GM12878 (cell line): Measurements from ENCODE around the gene MLN. TPM values are rescaled to one million over a fixed set of nuclear protein-coding genes. Genes with fewer than 3 reads are reported as not detected.

Experiments
- ATAC-seq: fragments of 200-7000 bp; cut with Tn5 transposase; 3 replicates; pipeline ENCODE4 v1.9.1; 2020; ENCODE audit warnings: mild to moderate bottlenecking, moderate library complexity
- BruUV-seq: library from RNA; stranded (reverse); fragments of 400-500 nt; replicated peaks from 2 replicates; lab custom pipeline; 2021; lab: Mats Ljungman, UMichigan
- CTCF ChIA-PET: fragments of 300-600 bp; sonication (Branson Sonifier 250); formaldehyde crosslinking; extraction: SDS; loops from one replicate; lab custom pipeline; 2021; ENCODE audit warnings: inconsistent platforms; lab: Yijun Ruan, JAX
- POLR2A ChIA-PET: fragments of 350-600 bp; formaldehyde crosslinking; extraction: SDS; loops from one replicate; lab custom pipeline; 2021; ENCODE audit warnings: inconsistent platforms; lab: Charles Lee
- RAD21 ChIA-PET: fragments of 300-600 bp; sonication (Branson Sonifier 250); formaldehyde crosslinking; loops from one replicate; lab custom pipeline; 2023; ENCODE audit warnings: antibody characterized with exemption; ENCODE audit not compliant: unreplicated experiment; lab: Charles Lee
- SMC1A ChIA-PET: fragments of 300-600 bp; sonication (Branson Sonifier 250); formaldehyde crosslinking; loops from one replicate; lab custom pipeline; 2023; ENCODE audit not compliant: unreplicated experiment, uncharacterized antibody; lab: Charles Lee
- DNase-seq: peaks from one replicate; pipeline ENCODE4 v3.0.0-alpha.2; 2011; ENCODE audit warnings: low read depth, low spot score
- FAIRE-seq: peaks from 3 replicates; lab custom pipeline; 2011; peaks lifted over from hg19 to GRCh38; lab: Jason Lieb, UNC
- H2AFZ ChIP-seq: 2 replicates; pipeline ENCODE4 v1.6.0; 2011; ENCODE audit warnings: low read depth, low read length, control low read depth; ENCODE audit not compliant: control insufficient read depth
- H3K27ac ChIP-seq: 2 replicates; pipeline ENCODE4 v1.5.1; 2011; ENCODE audit warnings: control low read depth; ENCODE audit not compliant: control insufficient read depth, insufficient read depth
- H3K27me3 ChIP-seq, 2 experiments: replicated peaks in 1 of 2; 2 replicates each; pipeline versions ENCODE4 v1.6.0 to v1.6.1; 2011; ENCODE audit warnings: low read length in 1 of 2; ENCODE audit not compliant: control insufficient read depth in 2 of 2, insufficient read depth in 2 of 2
- H3K36me3 ChIP-seq, 2 experiments: 2 replicates each; pipeline ENCODE4 v1.5.1; 2011; ENCODE audit warnings: low read length in 1 of 2; ENCODE audit not compliant: control insufficient read depth in 2 of 2, insufficient read depth in 2 of 2
- H3K4me1 ChIP-seq: 2 replicates; pipeline ENCODE4 v1.6.1; 2011; ENCODE audit warnings: mild to moderate bottlenecking, low read length, moderate library complexity, mixed read lengths; ENCODE audit not compliant: control insufficient read depth, insufficient read depth
- H3K4me2 ChIP-seq: 2 replicates; pipeline ENCODE4 v1.6.0; 2011; ENCODE audit warnings: control low read depth; ENCODE audit not compliant: control insufficient read depth, insufficient read depth
- H3K4me3 ChIP-seq: fragments of 200-600 bp; sonication (generic); 2 replicates; pipeline ENCODE4 v1.5.1; 2016
- H3K79me2 ChIP-seq: 2 replicates; pipeline ENCODE4 v1.6.0; 2011; ENCODE audit warnings: low read length; ENCODE audit not compliant: control insufficient read depth, insufficient read depth
- H3K9ac ChIP-seq: 2 replicates; pipeline ENCODE4 v1.8.0; 2011; ENCODE audit warnings: low read length, control low read depth, mixed read lengths; ENCODE audit not compliant: control insufficient read depth, insufficient read depth
- H3K9me3 ChIP-seq: replicated peaks from 3 replicates; pipeline ENCODE4 v1.5.1; 2011; ENCODE audit warnings: mild to moderate bottlenecking, low read length; ENCODE audit not compliant: control insufficient read depth, insufficient read depth
- H4K20me1 ChIP-seq: 2 replicates; pipeline ENCODE4 v1.6.0; 2011; ENCODE audit not compliant: control insufficient read depth, insufficient read depth
- E4F1 ChIP-seq: fragments of 450-650 bp; IDR thresholded peaks from 2 replicates; pipeline ENCODE4 v1.6.1; 2018; ENCODE audit warnings: borderline replicate concordance, mild to moderate bottlenecking; ENCODE audit not compliant: partially characterized antibody
- HDAC2 ChIP-seq: fragments of 200-600 bp; sonication (generic); IDR thresholded peaks from 2 replicates; pipeline ENCODE4 v1.6.1; 2017
- MEF2B ChIP-seq: fragments of 450-650 bp; IDR thresholded peaks from 2 replicates; pipeline ENCODE4 v1.6.1; 2018; ENCODE audit warnings: mild to moderate bottlenecking, moderate library complexity; ENCODE audit not compliant: partially characterized antibody, poor library complexity, severe bottlenecking
- ZBTB11 ChIP-seq: fragments of 450-650 bp; formaldehyde crosslinking; IDR thresholded peaks from 2 replicates; pipeline ENCODE4 v1.5.0; 2022; ENCODE audit warnings: mild to moderate bottlenecking, missing genetic modification characterization
- WGBS: methylation state at CpG from one replicate; pipeline ENCODE4 v1.1.6; 2016; ENCODE audit warnings: low lambda C conversion rate; ENCODE audit not compliant: insufficient replicate concordance, insufficient coverage; ENCODE audit errors: missing lambda C conversion rate; 5-methylcytosine and 5-hydroxymethylcytosine counted together
- in situ Hi-C: fragments of 300-500 bp; cut with MboI; formaldehyde crosslinking; loops from 9 replicates; pipeline ENCODE4 v1.14.3; 2018; ENCODE audit warnings: mixed read lengths
- intact Hi-C: fragments of 100-400 bp; cut with micrococcal nuclease; formaldehyde crosslinking; loops from one replicate; pipeline ENCODE4 v1.14.2; 2022; ENCODE audit not compliant: unreplicated experiment
- polyA plus RNA-seq, 11 experiments: library from polyadenylated mRNA; depleted of rRNA in 4 of 11; unstranded in 6 of 11; stranded (reverse) in 5 of 11; fragments of >200 nt; fragmentation: Nextera tagmentation in 4 of 11; fragmentation: Illumina TruSeq in 1 of 11; extraction: Ambion mirVana in 4 of 11; extraction: Trizol in 1 of 11; gene quantifications; 1 replicate in 1 of 11; 2 replicates in 10 of 11; pipeline versions ENCODE4 v1.2.1 to v1.2.3, GENCODE V29; 2011 to 2016; ENCODE audit warnings: inconsistent platforms in 2 of 11, missing spikeins in 2 of 11, low read depth in 1 of 11
- total RNA-seq, 4 experiments: library from RNA; depleted of rRNA in 3 of 4; stranded (reverse); fragments of >200 nt in 3 of 4; fragmentation: Illumina TruSeq in 1 of 4; extraction: Trizol in 1 of 4; gene quantifications; 2 replicates each; pipeline versions ENCODE4 v1.2.1 to v1.2.3, GENCODE V29; 2013 to 2021

Gene MLN
- total and polyA plus RNA-seq, 10 of the 15 experiments (the other 5 are each of a cell fraction or from before 2014, with no cell fraction given): not detected

- H3K4me2 ChIP-seq: no peak overlapping the region
- in situ Hi-C loops (no loop called here), intact Hi-C loops (no loop called here)
- ChIA-PET CTCF (interaction anchor here (0.9 kb wide), 1 partner anchor 15 kb away, joined by 3 read pairs; no protein-coding TSS in a partner anchor), POLR2A (no interaction called here), SMC1A (no interaction called here), RAD21 (interaction anchor here (2.2 kb wide), 1 partner anchor 68 kb away, joined by 7 read pairs; no protein-coding TSS in a partner anchor)
- H3K4me1 ChIP-seq: peaks cover 14% of the 10 kb centered on the region
- ATAC-seq: no peak
- no peak overlapping the region for H2AFZ ChIP-seq
- BruUV-seq: no TSS peak
- 95% methylated on average over 10 of the region's 10 CpGs for WGBS
- no peak overlapping the region for H3K4me3 ChIP-seq
- no peaks in the 10 kb centered on the region for H3K79me2 ChIP-seq
- no peaks in the 10 kb centered on the region for H4K20me1 ChIP-seq
- H3K27me3 ChIP-seq: no peaks in the 10 kb centered on the region; a peak in 1 of 4 replicates
- no peak for FAIRE-seq
- H3K36me3 ChIP-seq: no peaks in the 10 kb centered on the region
- TF ChIP-seq ZBTB11 (CRISPR knock-in tag) (no peak), E4F1 (no peak), MEF2B (no peak), HDAC2 (no peak)
- no peak overlapping the region for H3K9ac ChIP-seq
- H3K9me3 ChIP-seq: no peaks in the 10 kb centered on the region; the same call in 2 of the 3 replicates
- H3K27ac ChIP-seq: no peak overlapping the region
- no peak for DNase-seq
Measured at GRCh38 chr6:33838983-33839382, 35.2 kb upstream of the MLN start.
